Ishikawa (cell line): ENCODE measurements around the gene EYS.

ENCODE experiments used
- CEBPB ChIP-seq: IDR thresholded peaks from 2 replicates; pipeline ENCODE4 v1.6.1; 2012
- EP300 ChIP-seq: IDR thresholded peaks from 2 replicates; pipeline ENCODE4 v1.6.1; 2012; ENCODE audit warnings: borderline replicate concordance
- FOXM1 ChIP-seq: IDR thresholded peaks from 2 replicates; pipeline ENCODE4 v1.6.1; 2012; ENCODE audit warnings: low read depth, borderline replicate concordance
- NFIC ChIP-seq: IDR thresholded peaks from 2 replicates; pipeline ENCODE4 v1.6.1; 2012
- RAD21 ChIP-seq: IDR thresholded peaks from 2 replicates; pipeline ENCODE4 v1.6.1; 2012; ENCODE audit warnings: low read depth
- TAF1 ChIP-seq: IDR thresholded peaks from 2 replicates; pipeline ENCODE4 v1.6.1; 2012; ENCODE audit warnings: low read depth, mild to moderate bottlenecking
- YY1 ChIP-seq: IDR thresholded peaks from 2 replicates; pipeline ENCODE4 v1.6.1; 2012; ENCODE audit warnings: low read depth

DNA sequence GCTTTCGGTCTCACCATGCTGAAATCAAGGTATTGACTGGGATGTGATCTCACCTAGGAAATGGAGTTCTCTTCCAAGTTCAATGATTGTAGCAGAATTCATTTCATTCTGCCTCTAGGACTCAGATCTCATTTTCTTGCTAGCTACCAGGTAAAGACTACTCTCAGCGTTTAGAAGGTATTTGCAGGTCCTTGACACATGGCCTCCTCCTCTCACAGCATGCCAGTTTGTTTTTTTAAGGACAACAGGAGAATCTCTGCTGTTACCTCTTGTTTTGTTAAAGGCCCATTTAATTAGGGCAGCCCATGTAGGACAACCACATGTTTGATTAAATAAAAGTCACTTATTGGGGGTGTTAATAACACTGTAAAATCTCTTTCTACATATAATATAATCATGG, 757.8 kb downstream of the EYS start:
- TF ChIP-seq EP300 (no peak), TAF1 (no peak), CEBPB (no peak), YY1 (no peak), NFIC (no peak), FOXM1 (no peak), RAD21 (no peak)
